Measurements from ENCODE around the gene PLD5.
"Not testable (repeated sequence)": the region's sequence is repeated elsewhere in the genome, so short reads cannot be mapped to it uniquely, and the experiment has no call there.

- not testable (repeated sequence) for TF ChIP-seq CTCF, POLR2A (IDR thresholded peaks at IDR 0.05)
Observed at GRCh38 chr1:242293781-242294180, 230.7 kb downstream of the PLD5 start.
